ENCODE results near the gene DFFA.

DFFA gene

DNA sequence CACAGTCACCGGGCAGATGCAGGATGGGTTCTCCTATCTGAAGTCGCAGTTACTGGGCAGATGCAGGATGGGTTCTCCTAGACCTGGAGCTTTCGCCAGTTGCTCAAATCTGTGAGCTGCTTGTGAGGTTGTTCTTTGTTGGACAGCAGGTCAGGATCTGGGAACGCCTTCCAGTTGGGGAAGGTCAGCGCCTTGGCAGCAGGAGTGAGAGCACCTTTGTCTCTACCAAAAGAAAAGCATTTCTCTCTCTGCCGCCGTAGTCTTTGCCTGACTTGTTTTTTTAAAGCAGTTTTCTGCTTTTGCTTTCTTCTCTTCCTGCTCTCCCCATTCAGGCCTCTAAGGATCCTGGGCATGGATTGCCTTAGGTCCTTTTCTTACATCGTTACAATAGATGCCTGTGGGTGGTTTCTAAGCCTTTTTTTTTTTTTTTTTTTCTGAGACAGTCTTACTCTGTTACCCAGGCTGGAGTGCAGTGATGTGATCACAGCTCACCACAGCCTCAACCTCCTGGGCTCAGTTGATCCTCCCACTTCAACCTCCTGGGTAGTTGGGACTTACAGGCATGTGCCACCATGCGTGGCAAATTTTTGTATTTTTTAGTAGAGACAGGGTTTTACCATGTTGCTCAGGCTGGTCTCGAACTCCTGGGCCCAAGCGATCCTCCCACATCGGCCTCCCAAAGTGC lies 18.1 kb upstream of the DFFA start:
- no peak for ATAC-seq (ENCODE audit: low read depth)
- H3K36me3 ChIP-seq (ENCODE audit: low read depth) = peaks cover 5% of the 10 kb centered on the region
- DNase-seq (ENCODE audit: low spot score) = no peak
- no peaks in the 10 kb centered on the region for H3K27me3 ChIP-seq (ENCODE audit: insufficient read depth, poor library complexity, severe bottlenecking)
- TF ChIP-seq, protein P1, sequence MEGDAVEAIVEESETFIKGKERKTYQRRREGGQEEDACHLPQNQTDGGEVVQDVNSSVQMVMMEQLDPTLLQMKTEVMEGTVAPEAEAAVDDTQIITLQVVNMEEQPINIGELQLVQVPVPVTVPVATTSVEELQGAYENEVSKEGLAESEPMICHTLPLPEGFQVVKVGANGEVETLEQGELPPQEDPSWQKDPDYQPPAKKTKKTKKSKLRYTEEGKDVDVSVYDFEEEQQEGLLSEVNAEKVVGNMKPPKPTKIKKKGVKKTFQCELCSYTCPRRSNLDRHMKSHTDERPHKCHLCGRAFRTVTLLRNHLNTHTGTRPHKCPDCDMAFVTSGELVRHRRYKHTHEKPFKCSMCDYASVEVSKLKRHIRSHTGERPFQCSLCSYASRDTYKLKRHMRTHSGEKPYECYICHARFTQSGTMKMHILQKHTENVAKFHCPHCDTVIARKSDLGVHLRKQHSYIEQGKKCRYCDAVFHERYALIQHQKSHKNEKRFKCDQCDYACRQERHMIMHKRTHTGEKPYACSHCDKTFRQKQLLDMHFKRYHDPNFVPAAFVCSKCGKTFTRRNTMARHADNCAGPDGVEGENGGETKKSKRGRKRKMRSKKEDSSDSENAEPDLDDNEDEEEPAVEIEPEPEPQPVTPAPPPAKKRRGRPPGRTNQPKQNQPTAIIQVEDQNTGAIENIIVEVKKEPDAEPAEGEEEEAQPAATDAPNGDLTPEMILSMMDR (IDR thresholded peaks at IDR 0.05; ENCODE audit: poor library complexity, severe bottlenecking) = no peak
- H3K27ac ChIP-seq (ENCODE audit: poor library complexity, severe bottlenecking) = no peak overlapping the region
- H3K4me1 ChIP-seq (ENCODE audit: insufficient read depth, poor library complexity, severe bottlenecking) = peaks cover 7% of the 10 kb centered on the region
- no peak overlapping the region for H3K4me3 ChIP-seq (ENCODE audit: severe bottlenecking)
- H3K9me3 ChIP-seq (ENCODE audit: severe bottlenecking) = peaks cover 3% of the 10 kb centered on the region

DNA sequence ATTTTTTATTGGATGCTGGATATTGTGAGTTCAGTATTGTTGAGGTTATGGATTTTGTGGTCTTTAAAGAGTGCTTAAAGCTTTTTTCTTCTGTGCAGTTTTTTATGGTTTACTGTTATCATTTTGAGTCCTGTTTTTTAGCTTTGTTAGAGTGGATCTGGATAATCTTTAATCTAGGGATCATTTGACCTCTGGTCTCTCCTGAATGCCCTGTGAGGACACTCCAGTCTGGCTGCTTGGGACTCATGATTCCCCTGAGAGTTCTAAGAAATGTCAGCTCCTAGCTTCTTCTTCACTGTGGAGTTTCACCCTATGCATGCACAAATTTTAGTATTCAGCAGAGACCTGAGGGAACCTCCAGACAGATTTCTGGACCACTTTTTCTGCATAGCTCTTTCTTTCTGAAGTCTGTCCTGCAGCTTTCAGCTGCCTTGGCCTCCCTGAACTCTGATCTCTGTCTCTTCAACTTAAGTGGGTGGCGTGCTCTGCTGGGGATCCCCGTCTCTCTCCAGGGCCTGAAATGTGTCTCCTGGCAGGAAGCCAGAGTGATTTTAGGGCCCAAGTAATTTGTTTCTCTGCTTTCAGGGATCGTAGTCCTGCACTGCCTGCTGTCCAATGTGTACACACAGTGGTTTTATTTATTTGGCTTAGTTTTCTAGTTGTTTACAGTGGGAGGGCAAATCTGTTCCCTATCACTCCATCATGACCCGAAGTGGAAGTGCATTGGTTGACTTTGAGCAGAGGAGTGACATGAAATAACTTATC lies 17.1 kb upstream of the DFFA start:
- Histone ChIP-seq H3K27ac (ENCODE audit: poor library complexity, severe bottlenecking) (no peak overlapping the region), H3K9me3 (ENCODE audit: severe bottlenecking) (peaks cover 3% of the 10 kb centered on the region), H3K4me1 (ENCODE audit: insufficient read depth, poor library complexity, severe bottlenecking) (no peaks in the 10 kb centered on the region), H3K36me3 (ENCODE audit: low read depth) (peaks cover 5% of the 10 kb centered on the region), H3K27me3 (ENCODE audit: insufficient read depth, poor library complexity, severe bottlenecking) (no peaks in the 10 kb centered on the region), H3K4me3 (ENCODE audit: severe bottlenecking) (no peak overlapping the region)
- no peak for DNase-seq (ENCODE audit: low spot score)
- TF ChIP-seq, protein P1 (IDR thresholded peaks at IDR 0.05; ENCODE audit: poor library complexity, severe bottlenecking) = no peak
- no peak for ATAC-seq (ENCODE audit: low read depth)

DNA sequence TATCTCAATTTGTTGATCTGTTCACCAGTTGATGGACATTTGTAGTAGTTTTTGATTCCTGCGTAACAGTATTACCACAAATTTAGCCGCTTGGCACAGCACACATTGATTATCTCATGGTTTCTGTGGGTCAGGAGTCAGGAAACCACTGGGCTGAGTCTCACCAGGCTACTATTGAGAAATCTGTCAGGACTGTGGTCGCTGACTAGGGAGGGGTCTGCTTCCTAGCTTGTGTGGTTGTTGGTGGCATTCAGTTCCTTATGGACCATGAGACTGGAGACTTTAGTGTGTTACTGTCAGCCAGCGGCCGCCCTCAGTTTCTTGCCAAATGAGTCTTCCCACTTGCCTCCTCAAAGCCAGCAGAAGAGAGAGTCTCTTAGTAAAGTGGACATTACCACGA lies 12.2 kb upstream of the DFFA start:
- TF ChIP-seq, protein P1 (IDR thresholded peaks at IDR 0.05; ENCODE audit: poor library complexity, severe bottlenecking) = no peak
- Histone ChIP-seq H3K4me1 (ENCODE audit: insufficient read depth, poor library complexity, severe bottlenecking) (no peaks in the 10 kb centered on the region), H3K27ac (ENCODE audit: poor library complexity, severe bottlenecking) (no peak overlapping the region), H3K9me3 (ENCODE audit: severe bottlenecking) (no peaks in the 10 kb centered on the region), H3K27me3 (ENCODE audit: insufficient read depth, poor library complexity, severe bottlenecking) (no peaks in the 10 kb centered on the region), H3K4me3 (ENCODE audit: severe bottlenecking) (no peak overlapping the region), H3K36me3 (ENCODE audit: low read depth) (peaks cover 5% of the 10 kb centered on the region)
- no peak for ATAC-seq (ENCODE audit: low read depth)
- no peak for DNase-seq (ENCODE audit: low spot score)

DNA sequence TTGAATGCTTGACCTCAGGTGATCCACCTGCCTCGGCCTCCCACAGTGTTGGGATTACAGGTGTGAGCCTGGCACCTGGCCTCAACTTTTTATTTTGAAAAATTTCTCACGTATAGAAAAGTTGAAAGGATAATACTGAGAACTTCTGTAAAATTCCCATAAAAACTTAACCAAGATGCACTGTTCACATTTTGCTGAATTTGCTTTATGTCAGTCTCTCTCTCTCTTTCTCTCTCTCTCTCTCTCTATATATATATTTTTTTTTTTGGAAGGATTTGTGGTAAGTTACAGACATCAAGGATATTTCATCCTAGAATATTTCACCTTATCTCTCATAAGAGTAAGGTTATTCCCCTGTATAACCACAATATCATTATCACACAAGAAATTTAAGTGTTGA lies 8.3 kb upstream of the DFFA start:
- TF ChIP-seq, protein P1 (IDR thresholded peaks at IDR 0.05; ENCODE audit: poor library complexity, severe bottlenecking) = no peak
- DNase-seq (ENCODE audit: low spot score) = no peak

DNA sequence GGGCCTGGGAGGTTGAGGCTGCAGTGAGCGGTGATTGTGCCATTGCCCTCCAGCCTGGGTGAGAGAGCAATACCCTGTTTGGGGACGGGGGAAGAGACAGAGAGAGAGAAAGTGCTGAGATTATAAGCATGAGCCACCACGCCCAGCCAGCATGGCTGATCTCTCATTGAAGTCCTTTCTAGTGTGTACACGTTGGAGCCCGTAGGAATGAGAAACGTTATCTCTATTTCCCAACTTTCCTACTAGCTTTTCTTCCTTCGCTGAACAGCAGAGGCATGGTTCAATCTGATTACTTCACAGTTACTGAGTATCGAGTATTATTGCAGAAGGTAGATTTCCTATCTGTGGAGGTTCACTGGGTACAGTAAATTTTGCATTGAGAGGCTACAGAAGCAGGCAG lies 7.0 kb upstream of the DFFA start:
- TF ChIP-seq, protein P1 (IDR thresholded peaks at IDR 0.05; ENCODE audit: poor library complexity, severe bottlenecking) = no peak
- Histone ChIP-seq H3K4me3 (ENCODE audit: severe bottlenecking) (no peak overlapping the region), H3K27ac (ENCODE audit: poor library complexity, severe bottlenecking) (no peak overlapping the region), H3K4me1 (ENCODE audit: insufficient read depth, poor library complexity, severe bottlenecking) (peaks cover 6% of the 10 kb centered on the region), H3K27me3 (ENCODE audit: insufficient read depth, poor library complexity, severe bottlenecking) (no peaks in the 10 kb centered on the region), H3K9me3 (ENCODE audit: severe bottlenecking) (no peaks in the 10 kb centered on the region), H3K36me3 (ENCODE audit: low read depth) (no peaks in the 10 kb centered on the region; the same call in 1 of the 2 replicates)
- no peak for DNase-seq (ENCODE audit: low spot score)
- no peak for ATAC-seq (ENCODE audit: low read depth)

More for the DNA sequence above, 8.3 kb upstream of the DFFA start:
- H3K27me3 ChIP-seq (ENCODE audit: insufficient read depth, poor library complexity, severe bottlenecking) = no peaks in the 10 kb centered on the region
- ATAC-seq (ENCODE audit: low read depth) = no peak
- H3K36me3 ChIP-seq (ENCODE audit: low read depth) = no peaks in the 10 kb centered on the region; the same call in 1 of the 2 replicates
- H3K4me1 ChIP-seq (ENCODE audit: insufficient read depth, poor library complexity, severe bottlenecking) = peaks cover 4% of the 10 kb centered on the region
- no peak overlapping the region for H3K27ac ChIP-seq (ENCODE audit: poor library complexity, severe bottlenecking)
- H3K4me3 ChIP-seq (ENCODE audit: severe bottlenecking) = no peak overlapping the region
- H3K9me3 ChIP-seq (ENCODE audit: severe bottlenecking) = no peaks in the 10 kb centered on the region
